ENCODE data around the gene AOPEP.

GRCh38 chr9:94817291-94818177 is 91.0 kb downstream of the AOPEP start:
- TF ChIP-seq EGR2 (tag by site-specific recombination; IDR thresholded peaks at IDR 0.05; ENCODE audit: low read depth) (no peak), KLF10 (tag by site-specific recombination; IDR thresholded peaks at IDR 0.05) (no peak), ZNF184 (tag by site-specific recombination; IDR thresholded peaks at IDR 0.05) (no peak), CTCF (tag by site-specific recombination; IDR thresholded peaks at IDR 0.05) (no peak), ZNF18 (tag by site-specific recombination; IDR thresholded peaks at IDR 0.05) (no peak), ZNF133 (tag by site-specific recombination; IDR thresholded peaks at IDR 0.05) (no peak)

All from HEK293 (cell line).